ENCODE results near the gene CBY2.

GRCh38 chr13:45695198-45695730, 6.9 kb upstream of the CBY2 start:
- no peak for TF ChIP-seq POLR2A (IDR thresholded peaks at IDR 0.05)
- no peak for TF ChIP-seq CTCF (IDR thresholded peaks at IDR 0.05 in 8 of 11, conservative IDR thresholded peaks at IDR 0.05 in 3 of 11)

Data from spleen (tissue), 7 donors.